ENCODE results near the gene SP8.

- TF ChIP-seq, protein P1, sequence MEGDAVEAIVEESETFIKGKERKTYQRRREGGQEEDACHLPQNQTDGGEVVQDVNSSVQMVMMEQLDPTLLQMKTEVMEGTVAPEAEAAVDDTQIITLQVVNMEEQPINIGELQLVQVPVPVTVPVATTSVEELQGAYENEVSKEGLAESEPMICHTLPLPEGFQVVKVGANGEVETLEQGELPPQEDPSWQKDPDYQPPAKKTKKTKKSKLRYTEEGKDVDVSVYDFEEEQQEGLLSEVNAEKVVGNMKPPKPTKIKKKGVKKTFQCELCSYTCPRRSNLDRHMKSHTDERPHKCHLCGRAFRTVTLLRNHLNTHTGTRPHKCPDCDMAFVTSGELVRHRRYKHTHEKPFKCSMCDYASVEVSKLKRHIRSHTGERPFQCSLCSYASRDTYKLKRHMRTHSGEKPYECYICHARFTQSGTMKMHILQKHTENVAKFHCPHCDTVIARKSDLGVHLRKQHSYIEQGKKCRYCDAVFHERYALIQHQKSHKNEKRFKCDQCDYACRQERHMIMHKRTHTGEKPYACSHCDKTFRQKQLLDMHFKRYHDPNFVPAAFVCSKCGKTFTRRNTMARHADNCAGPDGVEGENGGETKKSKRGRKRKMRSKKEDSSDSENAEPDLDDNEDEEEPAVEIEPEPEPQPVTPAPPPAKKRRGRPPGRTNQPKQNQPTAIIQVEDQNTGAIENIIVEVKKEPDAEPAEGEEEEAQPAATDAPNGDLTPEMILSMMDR (IDR thresholded peaks at IDR 0.05) = no peak
- TF ChIP-seq POLR2A (IDR thresholded peaks at IDR 0.05) (no peak), EP300 (IDR thresholded peaks at IDR 0.05) (no peak)
Observed at GRCh38 chr7:20804345-20804744, 17.7 kb upstream of the SP8 start.
